Retinal pigment epithelial cell (primary cell): ENCODE data around the gene NKAIN2.

Source experiments
- DNase-seq: peaks from one replicate; pipeline ENCODE4 v3.0.0-alpha.2; 2010; ENCODE audit warnings: low read depth
- H3K4me3 ChIP-seq: 2 replicates; pipeline ENCODE4 v1.5.1; 2011; ENCODE audit warnings: mild to moderate bottlenecking, low read length, control low read depth, moderate library complexity
- TF ChIP-seq, protein P1 (sequence below): conservative IDR thresholded peaks from 2 replicates; pipeline ENCODE4 v1.5.1; 2011; ENCODE audit warnings: low read depth, low read length, control low read depth, inconsistent platforms

NKAIN2 gene

DNA sequence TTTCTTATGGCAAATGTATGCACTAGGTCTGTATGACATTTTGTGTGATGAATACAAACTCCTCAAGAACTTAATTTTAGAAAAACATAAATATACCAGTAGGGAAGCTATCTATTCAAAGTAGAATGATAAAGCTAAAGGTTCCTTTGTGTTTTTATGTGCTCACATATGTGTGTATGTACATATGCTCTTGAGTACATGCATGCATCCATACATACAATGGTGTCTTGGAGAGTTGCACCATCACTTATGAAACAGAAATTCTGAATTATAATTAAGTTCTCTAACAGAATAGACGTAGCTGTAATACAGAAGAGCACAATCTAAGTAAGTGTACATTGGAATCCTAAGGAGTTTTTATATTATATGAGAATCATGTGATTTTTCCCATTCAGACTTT lies 2.3 kb downstream of the NKAIN2 start:
- TF ChIP-seq, protein P1, sequence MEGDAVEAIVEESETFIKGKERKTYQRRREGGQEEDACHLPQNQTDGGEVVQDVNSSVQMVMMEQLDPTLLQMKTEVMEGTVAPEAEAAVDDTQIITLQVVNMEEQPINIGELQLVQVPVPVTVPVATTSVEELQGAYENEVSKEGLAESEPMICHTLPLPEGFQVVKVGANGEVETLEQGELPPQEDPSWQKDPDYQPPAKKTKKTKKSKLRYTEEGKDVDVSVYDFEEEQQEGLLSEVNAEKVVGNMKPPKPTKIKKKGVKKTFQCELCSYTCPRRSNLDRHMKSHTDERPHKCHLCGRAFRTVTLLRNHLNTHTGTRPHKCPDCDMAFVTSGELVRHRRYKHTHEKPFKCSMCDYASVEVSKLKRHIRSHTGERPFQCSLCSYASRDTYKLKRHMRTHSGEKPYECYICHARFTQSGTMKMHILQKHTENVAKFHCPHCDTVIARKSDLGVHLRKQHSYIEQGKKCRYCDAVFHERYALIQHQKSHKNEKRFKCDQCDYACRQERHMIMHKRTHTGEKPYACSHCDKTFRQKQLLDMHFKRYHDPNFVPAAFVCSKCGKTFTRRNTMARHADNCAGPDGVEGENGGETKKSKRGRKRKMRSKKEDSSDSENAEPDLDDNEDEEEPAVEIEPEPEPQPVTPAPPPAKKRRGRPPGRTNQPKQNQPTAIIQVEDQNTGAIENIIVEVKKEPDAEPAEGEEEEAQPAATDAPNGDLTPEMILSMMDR: no peak
- H3K4me3 ChIP-seq: no peak overlapping the region

GRCh38 chr6:123806561-123806960 lies 2.9 kb downstream of the NKAIN2 start:
- TF ChIP-seq, protein P1: no peak
- no peak overlapping the region for H3K4me3 ChIP-seq
- no peak for DNase-seq

More for the DNA sequence above, 2.3 kb downstream of the NKAIN2 start:
- DNase-seq: no peak

DNA sequence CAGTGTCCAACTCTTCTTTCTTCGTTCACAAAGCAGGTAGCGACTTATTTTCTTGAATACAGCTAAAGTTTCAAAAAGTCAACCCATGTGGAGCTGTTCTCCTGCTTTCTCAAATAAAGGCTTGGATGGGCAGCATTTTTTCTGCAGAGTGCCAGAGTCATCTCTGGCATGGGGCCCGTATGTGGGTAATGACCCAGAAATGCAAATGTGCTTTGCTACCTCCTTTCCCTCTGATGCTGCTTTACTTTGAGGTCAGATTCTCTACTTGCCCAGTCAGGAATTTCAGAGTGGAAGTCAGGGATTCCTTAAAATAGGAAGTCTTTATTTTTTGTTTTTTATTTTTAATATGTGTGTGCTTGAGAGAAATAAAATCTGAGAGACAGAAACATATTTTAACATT lies 4.9 kb downstream of the NKAIN2 start:
- no peak for DNase-seq
- H3K4me3 ChIP-seq: no peak overlapping the region
- TF ChIP-seq, protein P1: no peak

- TF ChIP-seq, protein P1: no peak
- H3K4me3 ChIP-seq: no peak overlapping the region
- no peak for DNase-seq
Observed at GRCh38 chr6:123810214-123810613, 6.5 kb downstream of the NKAIN2 start.

DNA sequence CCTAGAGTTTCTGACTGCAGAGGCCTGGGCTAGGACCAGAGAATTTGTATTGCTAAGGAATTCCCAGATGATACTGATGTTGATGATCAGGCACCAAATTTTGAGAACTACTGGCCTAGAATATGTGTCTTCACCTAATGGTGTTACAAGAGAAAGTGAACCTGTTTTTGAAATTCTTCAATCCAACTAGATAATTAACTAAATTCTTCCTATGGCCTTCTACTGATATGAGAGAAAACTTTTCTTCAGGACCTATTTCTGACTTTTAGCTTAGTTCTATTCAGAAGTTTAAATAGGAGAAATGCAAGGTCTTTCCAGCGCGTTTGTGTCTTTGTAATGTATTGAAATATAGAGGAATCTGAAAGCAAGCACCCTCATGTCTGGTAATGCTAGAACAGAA lies 7.3 kb downstream of the NKAIN2 start:
- no peak for DNase-seq
- TF ChIP-seq, protein P1: no peak
- no peak overlapping the region for H3K4me3 ChIP-seq

DNA sequence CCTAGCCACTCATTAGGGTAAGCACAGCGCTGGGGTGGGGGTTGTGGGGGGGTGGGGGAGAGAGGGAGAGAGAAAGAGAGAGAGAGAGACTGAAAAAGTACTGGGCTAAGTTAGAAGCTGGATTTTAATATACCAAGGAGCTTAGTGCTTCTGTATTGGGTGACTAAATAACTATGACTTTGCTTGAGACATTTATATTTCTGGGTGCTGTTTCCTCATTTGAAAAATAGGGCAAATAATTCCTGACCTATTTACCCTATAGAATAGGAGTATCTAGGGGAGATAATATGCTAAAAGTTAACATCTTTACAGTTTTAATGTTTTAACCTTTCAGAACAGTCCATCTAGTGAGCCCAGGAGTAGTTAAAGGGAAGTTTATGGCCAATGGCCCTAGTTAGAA lies 7.7 kb downstream of the NKAIN2 start:
- DNase-seq: no peak
- TF ChIP-seq, protein P1: no peak
- H3K4me3 ChIP-seq: no peak overlapping the region

GRCh38 chr6:123812621-123813020 lies 9.0 kb downstream of the NKAIN2 start:
- DNase-seq: no peak
- TF ChIP-seq, protein P1: no peak
- no peak overlapping the region for H3K4me3 ChIP-seq
